Naive B cell (primary cell): ENCODE data around the gene WNT9B. TPM values are rescaled to one million over a fixed set of nuclear protein-coding genes. Genes with fewer than 3 reads are reported as not detected.

Experiments used
- ATAC-seq, 2 donors: fragments of 150-1000 bp; cut with Tn5 transposase; 2 replicates each; pipeline ENCODE4 v1.10.0; 2021; ENCODE audit warnings: low read depth in 2 of 2, mild to moderate bottlenecking in 2 of 2, moderate library complexity in 2 of 2
- DNase-seq: peaks from one replicate; pipeline ENCODE4 v3.0.0; 2022
- H3K27ac Mint-ChIP-seq, 6 donors: one replicate each; pipeline ENCODE4 v1.8.0; 2020 to 2022; ENCODE audit warnings: mild to moderate bottlenecking in 6 of 6, mixed read lengths in 6 of 6, moderate library complexity in 5 of 6, inconsistent platforms in 2 of 6
- H3K27me3 Mint-ChIP-seq, 3 donors: one replicate each; pipeline ENCODE4 v1.8.0; 2021 to 2022; ENCODE audit warnings: mixed read lengths in 3 of 3, mild to moderate bottlenecking in 1 of 3
- H3K36me3 Mint-ChIP-seq, 2 donors: one replicate each; pipeline ENCODE4 v1.8.0; 2020 to 2022; ENCODE audit warnings: mixed read lengths in 2 of 2, inconsistent platforms in 1 of 2, mild to moderate bottlenecking in 1 of 2
- H3K4me1 Mint-ChIP-seq, 3 donors: one replicate each; pipeline ENCODE4 v1.8.0; 2020 to 2022; ENCODE audit warnings: mixed read lengths in 3 of 3, inconsistent platforms in 1 of 3, mild to moderate bottlenecking in 1 of 3, moderate library complexity in 1 of 3
- H3K4me3 Mint-ChIP-seq, 8 donors: one replicate each; pipeline ENCODE4 v1.8.0; 2020 to 2022; ENCODE audit warnings: mild to moderate bottlenecking in 8 of 8, mixed read lengths in 8 of 8, moderate library complexity in 8 of 8, inconsistent platforms in 2 of 8
- H3K9me3 Mint-ChIP-seq, 7 donors: one replicate each; pipeline ENCODE4 v1.8.0; 2020 to 2022; ENCODE audit warnings: mixed read lengths in 7 of 7, mild to moderate bottlenecking in 5 of 7, inconsistent platforms in 2 of 7, moderate library complexity in 1 of 7
- polyA plus RNA-seq, 6 donors: library from polyadenylated mRNA; unstranded; fragments of 300-500 nt; fragmentation: Illumina TruSeq; gene quantifications; one replicate each; pipeline ENCODE4 v1.2.3, GENCODE V29; 2021; ENCODE audit warnings: low read depth in 6 of 6

WNT9B gene
- polyA plus RNA-seq, 6 donors from 2014 or later = not detected

GRCh38 chr17:46868689-46869187 lies 17.4 kb downstream of the WNT9B start:
- no peak for ATAC-seq
- peaks cover 0 to 1% (median 0%) of the 10 kb centered on the region in 7 donors for H3K9me3 Mint-ChIP-seq
- H3K27ac Mint-ChIP-seq = no peak overlapping the region
- H3K4me1 Mint-ChIP-seq = peaks cover 0 to 8% (median 4%) of the 10 kb centered on the region in 3 donors
- H3K4me3 Mint-ChIP-seq = no peak overlapping the region
- H3K36me3 Mint-ChIP-seq = no peaks in the 10 kb centered on the region
- DNase-seq = no peak
- H3K27me3 Mint-ChIP-seq = peaks cover 6 to 43% (median 42%) of the 10 kb centered on the region in 3 donors

- H3K9me3 Mint-ChIP-seq = peaks cover 0 to 1% (median 0%) of the 10 kb centered on the region in 7 donors
- peaks cover 0 to 13% (median 7%) of the 10 kb centered on the region in 3 donors for H3K4me1 Mint-ChIP-seq
- DNase-seq = no peak
- H3K27me3 Mint-ChIP-seq = peaks cover 6 to 37% (median 37%) of the 10 kb centered on the region in 3 donors
- ATAC-seq = no peak
- no peak overlapping the region for H3K27ac Mint-ChIP-seq
- no peaks in the 10 kb centered on the region for H3K36me3 Mint-ChIP-seq
- peak overlapping the region in 1 of 8 donors; percentile 44 for H3K4me3 Mint-ChIP-seq
Measured at GRCh38 chr17:46869296-46869695, 17.9 kb downstream of the WNT9B start.

- no peak for DNase-seq
- Mint-ChIP-seq H3K4me3 (no peak overlapping the region), H3K36me3 (no peaks in the 10 kb centered on the region), H3K4me1 (peaks cover 0 to 13% (median 7%) of the 10 kb centered on the region in 3 donors), H3K9me3 (peaks cover 0 to 1% (median 0%) of the 10 kb centered on the region in 7 donors), H3K27me3 (peaks cover 6 to 34% (median 28%) of the 10 kb centered on the region in 3 donors), H3K27ac (no peak overlapping the region)
- ATAC-seq = no peak
Measured at GRCh38 chr17:46869975-46870803, 18.8 kb downstream of the WNT9B start.

- DNase-seq (no peak), ATAC-seq (no peak)
- no peak overlapping the region for H3K27ac Mint-ChIP-seq
- peaks cover 0 to 10% (median 3%) of the 10 kb centered on the region in 3 donors for H3K4me1 Mint-ChIP-seq
- no peaks in the 10 kb centered on the region for H3K9me3 Mint-ChIP-seq
- H3K36me3 Mint-ChIP-seq = no peaks in the 10 kb centered on the region
- no peak overlapping the region for H3K4me3 Mint-ChIP-seq
- H3K27me3 Mint-ChIP-seq = peaks cover 0 to 12% (median 7%) of the 10 kb centered on the region in 3 donors
Measured at GRCh38 chr17:46872421-46872820, 21.0 kb downstream of the WNT9B start.

GRCh38 chr17:46873941-46874645 lies 22.7 kb downstream of the WNT9B start:
- H3K27me3 Mint-ChIP-seq = peaks cover 0 to 5% (median 0%) of the 10 kb centered on the region in 3 donors
- no peak overlapping the region for H3K27ac Mint-ChIP-seq
- H3K36me3 Mint-ChIP-seq = no peaks in the 10 kb centered on the region
- H3K9me3 Mint-ChIP-seq = no peaks in the 10 kb centered on the region
- ATAC-seq (no peak), DNase-seq (no peak)
- H3K4me3 Mint-ChIP-seq = no peak overlapping the region
- H3K4me1 Mint-ChIP-seq = peaks cover 2 to 6% (median 3%) of the 10 kb centered on the region in 3 donors

GRCh38 chr17:46874906-46875305 lies 23.5 kb downstream of the WNT9B start:
- ATAC-seq (no peak), DNase-seq (no peak)
- H3K4me3 Mint-ChIP-seq = no peak overlapping the region
- no peak overlapping the region for H3K27ac Mint-ChIP-seq
- H3K36me3 Mint-ChIP-seq = no peaks in the 10 kb centered on the region
- peaks cover 0 to 5% (median 0%) of the 10 kb centered on the region in 3 donors for H3K27me3 Mint-ChIP-seq
- H3K9me3 Mint-ChIP-seq = no peaks in the 10 kb centered on the region
- H3K4me1 Mint-ChIP-seq = peaks cover 2 to 6% (median 3%) of the 10 kb centered on the region in 3 donors

GRCh38 chr17:46875849-46876352 lies 24.5 kb downstream of the WNT9B start:
- H3K27me3 Mint-ChIP-seq = peaks cover 0 to 5% (median 0%) of the 10 kb centered on the region in 3 donors
- no peaks in the 10 kb centered on the region for H3K9me3 Mint-ChIP-seq
- no peaks in the 10 kb centered on the region for H3K36me3 Mint-ChIP-seq
- no peak overlapping the region for H3K4me3 Mint-ChIP-seq
- H3K27ac Mint-ChIP-seq = no peak overlapping the region
- no peak for ATAC-seq
- peaks cover 2 to 6% (median 3%) of the 10 kb centered on the region in 3 donors for H3K4me1 Mint-ChIP-seq
- no peak for DNase-seq

- Mint-ChIP-seq H3K27me3 (peaks cover 0 to 4% (median 1%) of the 10 kb centered on the region in 3 donors), H3K4me1 (peaks cover 2 to 6% (median 3%) of the 10 kb centered on the region in 3 donors), H3K9me3 (no peaks in the 10 kb centered on the region), H3K36me3 (no peaks in the 10 kb centered on the region), H3K4me3 (peak overlapping the region in 1 of 8 donors; percentile 40), H3K27ac (no peak overlapping the region)
- ATAC-seq (peak in 1 of 2 donors; percentile 30), DNase-seq (no peak)
Measured at GRCh38 chr17:46876353-46876887, 25.0 kb downstream of the WNT9B start.

- Mint-ChIP-seq H3K4me3 (peak overlapping the region in 2 of 8 donors; percentile 40 to 56), H3K27ac (no peak overlapping the region), H3K9me3 (no peaks in the 10 kb centered on the region), H3K36me3 (no peaks in the 10 kb centered on the region), H3K27me3 (peaks cover 0 to 5% (median 0%) of the 10 kb centered on the region in 3 donors), H3K4me1 (peaks cover 2 to 6% (median 3%) of the 10 kb centered on the region in 3 donors)
- ATAC-seq (no peak), DNase-seq (no peak)
Measured at GRCh38 chr17:46876926-46877325, 25.5 kb downstream of the WNT9B start.

- Mint-ChIP-seq H3K4me1 (peaks cover 2 to 6% (median 3%) of the 10 kb centered on the region in 3 donors), H3K27ac (peak overlapping the region in 1 of 6 donors; percentile 81), H3K27me3 (peaks cover 0 to 5% (median 0%) of the 10 kb centered on the region in 3 donors), H3K9me3 (no peaks in the 10 kb centered on the region), H3K36me3 (no peaks in the 10 kb centered on the region), H3K4me3 (no peak overlapping the region)
- no peak for DNase-seq
- no peak for ATAC-seq
Measured at GRCh38 chr17:46877466-46877865, 26.1 kb downstream of the WNT9B start.

- Mint-ChIP-seq H3K4me1 (peaks cover 2 to 6% (median 3%) of the 10 kb centered on the region in 3 donors), H3K4me3 (no peak overlapping the region), H3K27ac (peak overlapping the region in 1 of 6 donors; percentile 81), H3K9me3 (no peaks in the 10 kb centered on the region), H3K27me3 (peaks cover 0 to 5% (median 0%) of the 10 kb centered on the region in 3 donors), H3K36me3 (no peaks in the 10 kb centered on the region)
- ATAC-seq (no peak), DNase-seq (no peak)
Measured at GRCh38 chr17:46878055-46878454, 26.7 kb downstream of the WNT9B start.

- peaks cover 0 to 5% (median 1%) of the 10 kb centered on the region in 3 donors for H3K27me3 Mint-ChIP-seq
- peaks cover 0 to 2% (median 1%) of the 10 kb centered on the region in 3 donors for H3K4me1 Mint-ChIP-seq
- ATAC-seq = no peak
- H3K4me3 Mint-ChIP-seq = no peak overlapping the region
- no peak overlapping the region for H3K27ac Mint-ChIP-seq
- DNase-seq = no peak
- no peaks in the 10 kb centered on the region for H3K36me3 Mint-ChIP-seq
- H3K9me3 Mint-ChIP-seq = no peaks in the 10 kb centered on the region
Measured at GRCh38 chr17:46879101-46879500, 27.7 kb downstream of the WNT9B start.

- H3K27me3 Mint-ChIP-seq = peaks cover 0 to 20% (median 17%) of the 10 kb centered on the region in 3 donors
- H3K27ac Mint-ChIP-seq = no peak overlapping the region
- no peaks in the 10 kb centered on the region for H3K9me3 Mint-ChIP-seq
- no peak overlapping the region for H3K4me3 Mint-ChIP-seq
- H3K36me3 Mint-ChIP-seq = no peaks in the 10 kb centered on the region
- DNase-seq (no peak), ATAC-seq (no peak)
- peaks cover 0 to 2% (median 0%) of the 10 kb centered on the region in 3 donors for H3K4me1 Mint-ChIP-seq
Measured at GRCh38 chr17:46881015-46881414, 29.6 kb downstream of the WNT9B start.
